Measurements from ENCODE around the gene PREX1.

- TF ChIP-seq CTCF (IDR thresholded peaks at IDR 0.05) (no peak), POLR2A (IDR thresholded peaks at IDR 0.05) (no peak)
These were observed 105.0 kb downstream of the PREX1 start for GRCh38 chr20:48722737-48723191.

All from vagina (tissue), 2 donors.